GM23338 (cell line): ENCODE data around the gene CDCP1. TPM values are rescaled to one million over a fixed set of nuclear protein-coding genes. Genes with fewer than 3 reads are reported as not detected.
"Not testable (repeated sequence)": the region's sequence is repeated elsewhere in the genome, so short reads cannot be mapped to it uniquely, and the experiment has no call there.

Experiments
- ATAC-seq: fragments of 200-7000 bp; cut with Tn5 transposase; 3 replicates; pipeline ENCODE4 v1.9.1; 2020
- DNase-seq: peaks from one replicate; pipeline ENCODE4 v3.0.0-alpha.2; 2015; ENCODE audit warnings: low spot score
- H2AFZ ChIP-seq: fragments of 200-600 bp; sonication (generic); 2 replicates; pipeline ENCODE4 v1.8.0; 2016; ENCODE audit warnings: antibody characterized with exemption, mild to moderate bottlenecking, moderate library complexity
- H3F3A ChIP-seq: fragments of 200-600 bp; sonication (generic); replicated peaks from 2 replicates; pipeline ENCODE4 v1.8.0; 2017; ENCODE audit warnings: antibody characterized with exemption, mixed run types, low read depth
- H3K27ac ChIP-seq: fragments of 200-600 bp; sonication (generic); 2 replicates; pipeline ENCODE4 v1.6.1; 2016; ENCODE audit warnings: low read depth
- H3K27me3 ChIP-seq: fragments of 200-600 bp; sonication (generic); 2 replicates; pipeline ENCODE4 v1.8.0; 2016; ENCODE audit warnings: mild to moderate bottlenecking, mixed run types, moderate library complexity; ENCODE audit not compliant: insufficient read depth
- H3K36me3 ChIP-seq: fragments of 200-600 bp; sonication (generic); 2 replicates; pipeline ENCODE4 v1.8.0; 2016; ENCODE audit warnings: mild to moderate bottlenecking; ENCODE audit not compliant: insufficient read depth
- H3K4me1 ChIP-seq: fragments of 200-600 bp; sonication (generic); 2 replicates; pipeline ENCODE4 v1.8.0; 2016; ENCODE audit warnings: mild to moderate bottlenecking, moderate library complexity; ENCODE audit not compliant: insufficient read depth
- H3K4me2 ChIP-seq: fragments of 200-600 bp; sonication (generic); 2 replicates; pipeline ENCODE4 v1.7.1; 2017; ENCODE audit warnings: mixed run types
- H3K4me3 ChIP-seq: fragments of 200-600 bp; sonication (generic); 2 replicates; pipeline ENCODE4 v1.6.1; 2016; ENCODE audit warnings: mixed run types
- H3K79me2 ChIP-seq: fragments of 200-600 bp; sonication (generic); replicated peaks from 2 replicates; pipeline ENCODE4 v1.8.0; 2017; ENCODE audit warnings: mild to moderate bottlenecking; ENCODE audit not compliant: insufficient read depth
- H3K9me2 ChIP-seq: fragments of 200-600 bp; sonication (generic); 2 replicates; pipeline ENCODE4 v1.8.0; 2017; ENCODE audit not compliant: insufficient read depth
- H4K20me1 ChIP-seq: fragments of 200-600 bp; sonication (generic); replicated peaks from 2 replicates; pipeline ENCODE4 v1.8.0; 2017; ENCODE audit warnings: mild to moderate bottlenecking; ENCODE audit not compliant: insufficient read depth
- H3K27ac Mint-ChIP-seq: 2 replicates; pipeline ENCODE4 v1.8.0; 2020; ENCODE audit warnings: inconsistent platforms, mild to moderate bottlenecking, moderate library complexity, mixed read lengths
- H3K27me3 Mint-ChIP-seq: 3 replicates; pipeline ENCODE4 v1.8.0; 2022; ENCODE audit warnings: low read depth, mild to moderate bottlenecking, moderate library complexity, mixed read lengths, inconsistent platforms; ENCODE audit not compliant: insufficient read depth, poor library complexity
- H3K36me3 Mint-ChIP-seq: 3 replicates; pipeline ENCODE4 v1.8.0; 2021; ENCODE audit warnings: low read depth, mild to moderate bottlenecking, inconsistent platforms, moderate library complexity, mixed read lengths
- H3K4me1 Mint-ChIP-seq: 3 replicates; pipeline ENCODE4 v1.8.0; 2020; ENCODE audit warnings: mild to moderate bottlenecking, inconsistent platforms, mixed read lengths
- H3K4me3 Mint-ChIP-seq: 3 replicates; pipeline ENCODE4 v1.8.0; 2021; ENCODE audit warnings: moderate library complexity, mild to moderate bottlenecking, inconsistent platforms, mixed read lengths
- H3K9me3 Mint-ChIP-seq: 3 replicates; pipeline ENCODE4 v1.8.0; 2020; ENCODE audit warnings: moderate library complexity, mild to moderate bottlenecking, inconsistent platforms, mixed read lengths
- CREB1 ChIP-seq: fragments of 250-450 bp; sonication (Bioruptor Pico); IDR thresholded peaks from 2 replicates; pipeline ENCODE4 v1.5.0; 2020; ENCODE audit warnings: low read depth, mild to moderate bottlenecking, moderate library complexity
- EZH2phosphoT487 ChIP-seq: fragments of 200-600 bp; sonication (generic); IDR thresholded peaks from one replicate; pipeline ENCODE4 v1.8.1; 2018; ENCODE audit warnings: antibody characterized with exemption; ENCODE audit not compliant: unreplicated experiment
- JUNB ChIP-seq: IDR thresholded peaks from one replicate; pipeline ENCODE4 v1.6.1; 2016; ENCODE audit warnings: antibody characterized with exemption; ENCODE audit not compliant: unreplicated experiment
- NANOG ChIP-seq: IDR thresholded peaks from 2 replicates; pipeline ENCODE4 v1.6.1; 2016; ENCODE audit warnings: antibody characterized with exemption, borderline replicate concordance
- polyA plus RNA-seq: library from polyadenylated mRNA; unstranded; fragments of >200 nt; fragmentation: Nextera tagmentation; extraction: Ambion mirVana; gene quantifications from 2 replicates; pipeline ENCODE4 v1.2.1, GENCODE V29; 2016
- total RNA-seq: library from RNA; depleted of rRNA; stranded (reverse); fragments of >200 nt; shearing (Covaris generic); gene quantifications from 2 replicates; pipeline ENCODE4 v1.2.3, GENCODE V29; 2014
- TF ChIP-seq, protein P1 (sequence below): IDR thresholded peaks from one replicate; pipeline ENCODE4 v1.6.1; 2018; ENCODE audit warnings: antibody characterized with exemption; ENCODE audit not compliant: unreplicated experiment

CDCP1 gene
- total and polyA plus RNA-seq, 2 experiments from 2014 or later, result 7.7 to 20.1 TPM

DNA sequence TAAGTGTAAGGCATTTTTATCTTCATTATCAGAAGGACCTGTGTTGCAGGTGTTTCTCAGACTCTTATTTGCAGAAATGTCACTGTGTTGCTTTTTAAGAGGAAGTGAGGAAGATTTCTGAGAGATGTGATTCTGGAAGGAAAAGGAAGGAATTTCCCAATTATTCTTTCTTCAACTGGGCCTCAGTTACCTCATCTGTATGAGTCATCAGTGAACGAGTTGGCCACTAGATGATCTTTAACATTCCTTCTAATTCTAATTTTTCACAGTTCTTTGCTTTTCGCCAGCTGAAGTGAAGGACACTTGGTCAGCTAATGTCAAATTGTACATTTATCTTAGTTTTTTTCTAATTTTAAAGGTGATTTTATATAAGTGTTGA lies 91.2 kb downstream of the CDCP1 start:
- H3K79me2 ChIP-seq, result no peaks in the 10 kb centered on the region
- Mint-ChIP-seq H3K27me3 (peaks cover 48% of the 10 kb centered on the region), H3K36me3 (no peaks in the 10 kb centered on the region), H3K9me3 (no peaks in the 10 kb centered on the region), H3K4me3 (no peak overlapping the region), H3K27ac (no peak overlapping the region), H3K4me1 (peaks cover 17% of the 10 kb centered on the region)
- no peak for ATAC-seq
- H3K9me2 ChIP-seq, result no peaks in the 10 kb centered on the region
- no peak overlapping the region for H3K4me3 ChIP-seq
- H3K36me3 ChIP-seq, result no peaks in the 10 kb centered on the region
- TF ChIP-seq NANOG (no peak), JUNB (no peak), EZH2phosphoT487 (no peak), CREB1 (CRISPR knock-in tag) (no peak)
- TF ChIP-seq, protein P1, sequence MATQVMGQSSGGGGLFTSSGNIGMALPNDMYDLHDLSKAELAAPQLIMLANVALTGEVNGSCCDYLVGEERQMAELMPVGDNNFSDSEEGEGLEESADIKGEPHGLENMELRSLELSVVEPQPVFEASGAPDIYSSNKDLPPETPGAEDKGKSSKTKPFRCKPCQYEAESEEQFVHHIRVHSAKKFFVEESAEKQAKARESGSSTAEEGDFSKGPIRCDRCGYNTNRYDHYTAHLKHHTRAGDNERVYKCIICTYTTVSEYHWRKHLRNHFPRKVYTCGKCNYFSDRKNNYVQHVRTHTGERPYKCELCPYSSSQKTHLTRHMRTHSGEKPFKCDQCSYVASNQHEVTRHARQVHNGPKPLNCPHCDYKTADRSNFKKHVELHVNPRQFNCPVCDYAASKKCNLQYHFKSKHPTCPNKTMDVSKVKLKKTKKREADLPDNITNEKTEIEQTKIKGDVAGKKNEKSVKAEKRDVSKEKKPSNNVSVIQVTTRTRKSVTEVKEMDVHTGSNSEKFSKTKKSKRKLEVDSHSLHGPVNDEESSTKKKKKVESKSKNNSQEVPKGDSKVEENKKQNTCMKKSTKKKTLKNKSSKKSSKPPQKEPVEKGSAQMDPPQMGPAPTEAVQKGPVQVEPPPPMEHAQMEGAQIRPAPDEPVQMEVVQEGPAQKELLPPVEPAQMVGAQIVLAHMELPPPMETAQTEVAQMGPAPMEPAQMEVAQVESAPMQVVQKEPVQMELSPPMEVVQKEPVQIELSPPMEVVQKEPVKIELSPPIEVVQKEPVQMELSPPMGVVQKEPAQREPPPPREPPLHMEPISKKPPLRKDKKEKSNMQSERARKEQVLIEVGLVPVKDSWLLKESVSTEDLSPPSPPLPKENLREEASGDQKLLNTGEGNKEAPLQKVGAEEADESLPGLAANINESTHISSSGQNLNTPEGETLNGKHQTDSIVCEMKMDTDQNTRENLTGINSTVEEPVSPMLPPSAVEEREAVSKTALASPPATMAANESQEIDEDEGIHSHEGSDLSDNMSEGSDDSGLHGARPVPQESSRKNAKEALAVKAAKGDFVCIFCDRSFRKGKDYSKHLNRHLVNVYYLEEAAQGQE, result no peak
- H3K4me2 ChIP-seq, result no peak overlapping the region
- no peak for DNase-seq
- H4K20me1 ChIP-seq, result peaks cover 3% of the 10 kb centered on the region; the same call in 1 of the 2 replicates
- H3K4me1 ChIP-seq, result peaks cover 3% of the 10 kb centered on the region
- H3K27ac ChIP-seq, result no peak overlapping the region
- no peak overlapping the region for H2AFZ ChIP-seq
- peaks cover 55% of the 10 kb centered on the region for H3K27me3 ChIP-seq
- no peaks in the 10 kb centered on the region for H3F3A ChIP-seq

DNA sequence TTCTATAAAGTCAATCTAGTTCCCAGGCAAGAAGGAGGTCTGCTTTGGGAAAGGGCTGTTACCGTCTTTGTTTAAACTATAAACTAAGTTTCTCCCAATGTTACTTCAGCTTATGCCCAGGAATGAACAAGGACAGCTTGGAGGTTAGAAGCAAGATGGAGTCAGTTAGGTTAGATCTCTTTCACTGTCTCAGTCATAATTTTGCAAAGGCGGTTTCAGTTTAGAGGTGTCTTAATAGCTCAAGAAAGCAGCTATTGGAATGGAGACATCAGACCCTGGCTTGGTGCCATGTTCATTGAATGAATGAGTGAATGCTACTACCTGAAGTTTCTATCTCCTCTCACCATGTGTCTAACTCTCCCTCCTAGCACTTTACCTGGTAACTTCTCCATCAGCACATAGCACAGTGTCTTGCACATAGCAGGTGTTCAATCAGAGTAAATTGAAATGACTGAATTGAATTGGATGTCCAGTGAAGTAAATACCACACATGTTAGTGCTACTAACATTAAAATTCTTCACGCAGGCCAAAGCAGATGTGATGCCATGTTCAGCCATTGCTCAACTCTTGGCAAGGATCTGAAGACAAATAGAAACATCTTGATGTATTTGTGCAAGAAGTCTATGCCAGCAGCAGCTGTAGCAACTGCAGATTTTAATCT lies 91.9 kb downstream of the CDCP1 start:
- no peak for ATAC-seq
- Histone ChIP-seq H3K27me3 (peaks cover 48% of the 10 kb centered on the region), H3K79me2 (no peaks in the 10 kb centered on the region), H3K4me1 (no peaks in the 10 kb centered on the region; the same call in 1 of the 2 replicates), H3K4me2 (no peak overlapping the region), H3K4me3 (no peak overlapping the region), H3K9me2 (no peaks in the 10 kb centered on the region), H4K20me1 (peaks cover 3% of the 10 kb centered on the region; the same call in 1 of the 2 replicates), H3F3A (no peaks in the 10 kb centered on the region), H2AFZ (no peak overlapping the region), H3K27ac (no peak overlapping the region), H3K36me3 (no peaks in the 10 kb centered on the region)
- H3K27me3 Mint-ChIP-seq, result peaks cover 42% of the 10 kb centered on the region
- no peaks in the 10 kb centered on the region for H3K36me3 Mint-ChIP-seq
- H3K9me3 Mint-ChIP-seq, result no peaks in the 10 kb centered on the region
- TF ChIP-seq NANOG, result no peak
- DNase-seq, result no peak
- no peak overlapping the region for H3K4me3 Mint-ChIP-seq
- no peak overlapping the region for H3K27ac Mint-ChIP-seq
- H3K4me1 Mint-ChIP-seq, result peaks cover 14% of the 10 kb centered on the region

DNA sequence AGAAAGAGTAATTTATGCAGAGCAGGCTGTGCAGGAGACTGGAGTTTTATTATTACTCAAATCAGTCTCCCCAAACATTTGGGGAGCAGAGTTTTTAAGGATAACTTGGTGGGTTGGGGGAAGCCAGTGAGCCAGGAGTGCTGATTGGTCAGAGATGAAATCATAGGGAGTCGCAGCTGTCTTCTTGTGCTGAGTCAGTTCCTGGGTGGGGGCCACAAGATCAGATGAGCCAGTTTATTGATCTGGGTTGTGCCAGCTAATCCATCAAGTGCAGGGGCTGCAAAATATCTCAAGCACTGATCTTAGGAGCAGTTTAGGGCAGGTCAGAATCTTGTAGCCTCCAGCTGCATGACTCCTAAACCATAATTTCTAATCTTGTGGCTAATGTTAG lies 92.4 kb downstream of the CDCP1 start:
- H3K4me2 ChIP-seq, H3K36me3 Mint-ChIP-seq, H3K27ac ChIP-seq, H3K27ac Mint-ChIP-seq, H3K4me3 Mint-ChIP-seq, H3K4me1 ChIP-seq, DNase-seq, H3K79me2 ChIP-seq, H3K9me2 ChIP-seq, H3K4me3 ChIP-seq, H3F3A ChIP-seq, H3K36me3 ChIP-seq, H3K9me3 Mint-ChIP-seq, H4K20me1 ChIP-seq, H2AFZ ChIP-seq, ATAC-seq: not testable (repeated sequence)
- H3K27me3 ChIP-seq, result peaks cover 43% of the 10 kb centered on the region
- H3K27me3 Mint-ChIP-seq, result peaks cover 40% of the 10 kb centered on the region
- peaks cover 14% of the 10 kb centered on the region for H3K4me1 Mint-ChIP-seq
